ENCODE data around the gene PRSS38.

PRSS38 gene

DNA sequence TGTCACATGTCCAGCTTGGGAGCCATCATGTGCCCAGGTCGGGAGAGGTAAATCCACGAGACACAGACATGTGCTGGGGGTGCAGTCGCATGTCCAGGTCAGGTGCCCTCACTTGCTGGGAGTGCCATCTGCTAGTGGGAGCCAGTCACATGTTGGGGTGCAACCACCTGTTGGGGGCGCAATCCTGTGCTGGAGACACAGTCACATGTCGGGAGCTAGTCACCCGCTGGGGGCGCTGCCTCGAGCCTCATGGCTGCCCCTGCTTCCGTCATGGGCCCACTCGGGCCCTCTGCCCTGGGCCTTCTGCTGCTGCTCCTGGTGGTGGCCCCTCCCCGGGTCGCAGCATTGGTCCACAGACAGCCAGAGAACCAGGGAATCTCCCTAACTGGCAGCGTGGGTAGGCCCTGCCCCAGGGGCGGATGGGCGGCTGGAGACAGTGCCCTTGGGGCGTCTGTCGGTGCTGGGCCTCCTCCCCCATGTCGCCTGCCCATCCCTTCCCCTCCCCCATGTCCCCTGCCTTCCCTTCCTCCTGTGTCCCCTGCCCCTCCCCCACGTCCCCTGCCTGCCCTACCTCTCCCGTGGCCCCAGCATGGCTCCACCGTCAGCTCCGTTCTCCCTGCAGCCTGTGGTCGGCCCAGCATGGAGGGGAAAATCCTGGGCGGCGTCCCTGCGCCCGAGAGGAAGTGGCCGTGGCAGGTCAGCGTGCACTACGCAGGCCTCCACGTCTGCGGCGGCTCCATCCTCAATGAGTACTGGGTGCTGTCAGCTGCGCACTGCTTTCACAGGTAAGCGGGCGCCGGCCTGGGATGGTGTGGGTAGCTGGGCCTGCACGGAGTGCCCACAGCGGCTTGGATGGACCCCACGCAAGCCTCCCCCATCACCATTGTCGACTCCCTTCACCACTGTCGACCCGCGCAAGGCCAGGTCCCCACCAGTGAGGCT lies at the start of gene PRSS38:
Gene PRSS38 (plus strand): TSS at position 208 of the 942 bp plus-strand sequence. CDS start 42 bp downstream, at position 250.
- TF ChIP-seq, protein P1, sequence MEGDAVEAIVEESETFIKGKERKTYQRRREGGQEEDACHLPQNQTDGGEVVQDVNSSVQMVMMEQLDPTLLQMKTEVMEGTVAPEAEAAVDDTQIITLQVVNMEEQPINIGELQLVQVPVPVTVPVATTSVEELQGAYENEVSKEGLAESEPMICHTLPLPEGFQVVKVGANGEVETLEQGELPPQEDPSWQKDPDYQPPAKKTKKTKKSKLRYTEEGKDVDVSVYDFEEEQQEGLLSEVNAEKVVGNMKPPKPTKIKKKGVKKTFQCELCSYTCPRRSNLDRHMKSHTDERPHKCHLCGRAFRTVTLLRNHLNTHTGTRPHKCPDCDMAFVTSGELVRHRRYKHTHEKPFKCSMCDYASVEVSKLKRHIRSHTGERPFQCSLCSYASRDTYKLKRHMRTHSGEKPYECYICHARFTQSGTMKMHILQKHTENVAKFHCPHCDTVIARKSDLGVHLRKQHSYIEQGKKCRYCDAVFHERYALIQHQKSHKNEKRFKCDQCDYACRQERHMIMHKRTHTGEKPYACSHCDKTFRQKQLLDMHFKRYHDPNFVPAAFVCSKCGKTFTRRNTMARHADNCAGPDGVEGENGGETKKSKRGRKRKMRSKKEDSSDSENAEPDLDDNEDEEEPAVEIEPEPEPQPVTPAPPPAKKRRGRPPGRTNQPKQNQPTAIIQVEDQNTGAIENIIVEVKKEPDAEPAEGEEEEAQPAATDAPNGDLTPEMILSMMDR (IDR thresholded peaks at IDR 0.05; ENCODE audit: low read depth, low read length, missing control alignments), result no peak
- DNase-seq (ENCODE audit: low read depth), result no peak
- no peak within 1 kb of the TSS for H3K4me3 ChIP-seq (ENCODE audit: low read depth, low read length)

DNA sequence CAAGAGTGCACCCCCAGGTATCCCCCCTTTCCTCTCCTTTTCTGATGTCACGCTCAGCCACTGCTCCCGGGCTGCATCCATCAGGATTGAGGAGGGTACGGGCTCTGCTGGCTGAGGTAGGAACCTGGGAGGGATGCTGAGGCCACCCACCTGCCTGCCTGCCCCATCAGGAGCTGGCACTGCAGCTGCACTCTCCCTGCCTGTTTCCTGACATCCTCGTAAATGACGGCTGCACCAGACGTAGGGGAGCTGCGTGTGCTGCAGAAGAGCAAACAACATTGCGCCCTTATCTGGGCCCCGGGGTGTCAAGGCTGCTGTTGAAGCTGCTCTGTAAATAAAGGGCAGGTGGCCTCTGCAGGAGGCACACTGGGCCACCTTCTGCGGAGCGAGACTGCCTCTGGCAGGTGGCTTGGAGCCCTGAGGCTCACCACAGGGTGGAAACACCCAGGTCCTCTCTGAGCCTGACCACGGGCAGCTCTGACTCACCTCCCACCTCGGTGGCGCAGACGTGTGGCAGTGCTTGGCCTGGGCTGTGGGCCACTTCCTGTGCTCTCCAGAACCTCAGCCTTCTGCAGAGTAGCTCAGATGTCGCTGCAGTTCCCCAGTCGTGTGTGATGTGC lies 49.4 kb upstream of the PRSS38 start:
- DNase-seq (ENCODE audit: low read depth), result no peak
- TF ChIP-seq, protein P1 (IDR thresholded peaks at IDR 0.05; ENCODE audit: low read depth, low read length, missing control alignments), result no peak
- no peak overlapping the region for H3K4me3 ChIP-seq (ENCODE audit: low read depth, low read length)

DNA sequence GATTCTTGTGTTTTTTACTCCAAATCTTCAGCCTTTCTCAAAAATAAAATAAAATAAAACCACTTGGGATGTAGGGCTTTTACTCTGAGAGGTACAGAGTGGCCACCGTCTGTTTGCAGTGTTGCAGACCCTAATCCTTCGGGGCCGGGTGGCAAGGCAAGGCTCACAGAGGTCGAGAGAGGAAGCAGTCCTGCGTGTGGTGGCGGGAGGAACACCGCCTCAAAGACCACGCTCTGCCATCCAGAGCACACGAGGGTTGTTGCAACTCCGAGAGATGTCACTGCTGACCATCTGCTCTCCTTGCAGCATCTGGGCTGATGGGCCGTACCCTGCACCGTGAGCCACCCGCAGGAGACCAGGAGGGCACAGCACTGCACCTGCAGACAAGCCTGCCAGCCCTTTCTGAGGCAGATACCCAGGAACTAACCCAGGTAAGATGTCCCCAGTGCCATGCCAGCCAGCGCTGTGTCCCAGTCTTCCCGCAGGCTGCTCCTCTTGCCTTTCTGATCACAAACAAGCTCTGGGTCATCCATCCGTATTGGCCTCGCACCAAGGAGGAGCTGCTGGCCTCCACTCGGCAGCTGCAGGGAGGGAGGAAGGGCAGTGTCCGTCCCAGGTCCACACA lies 48.7 kb upstream of the PRSS38 start:
- TF ChIP-seq, protein P1 (IDR thresholded peaks at IDR 0.05; ENCODE audit: low read depth, low read length, missing control alignments), result no peak
- H3K4me3 ChIP-seq (ENCODE audit: low read depth, low read length), result no peak overlapping the region
- DNase-seq (ENCODE audit: low read depth), result no peak

DNA sequence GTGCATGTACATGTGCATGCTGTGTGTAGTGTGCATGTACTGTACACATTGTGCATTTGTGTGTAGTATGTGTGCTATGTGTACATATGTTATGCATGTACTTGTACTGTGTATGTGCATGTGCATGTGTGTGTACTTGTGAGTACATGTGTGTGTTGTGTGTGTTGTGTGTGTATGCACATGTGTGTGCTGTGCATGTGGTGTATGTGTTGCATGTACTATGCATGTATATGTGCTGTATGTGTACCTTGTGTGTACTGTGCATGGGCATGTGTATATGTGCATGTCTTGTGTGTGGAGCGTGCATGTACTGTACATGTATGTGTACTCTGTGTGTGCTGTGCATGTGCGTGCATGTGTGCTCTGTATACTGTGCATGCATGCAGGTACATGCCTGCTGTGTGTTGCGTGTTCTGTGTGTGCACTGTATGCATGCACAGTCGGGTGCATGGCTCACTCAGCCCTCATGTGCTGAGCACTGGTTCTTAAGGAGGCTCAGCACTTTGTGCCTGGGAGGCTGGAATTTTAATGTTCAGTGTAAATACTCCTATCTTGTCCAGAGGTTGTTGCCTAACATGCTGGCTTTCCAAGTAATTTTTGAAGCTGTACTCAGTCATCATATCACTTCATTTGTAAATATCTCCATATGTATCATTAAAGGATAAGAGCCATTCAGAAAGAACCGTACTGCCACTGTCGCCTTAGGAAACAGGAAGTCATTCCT lies 47.9 kb upstream of the PRSS38 start:
- H3K4me3 ChIP-seq (ENCODE audit: low read depth, low read length), result no peak overlapping the region
- no peak for DNase-seq (ENCODE audit: low read depth)
- TF ChIP-seq, protein P1 (IDR thresholded peaks at IDR 0.05; ENCODE audit: low read depth, low read length, missing control alignments), result no peak

DNA sequence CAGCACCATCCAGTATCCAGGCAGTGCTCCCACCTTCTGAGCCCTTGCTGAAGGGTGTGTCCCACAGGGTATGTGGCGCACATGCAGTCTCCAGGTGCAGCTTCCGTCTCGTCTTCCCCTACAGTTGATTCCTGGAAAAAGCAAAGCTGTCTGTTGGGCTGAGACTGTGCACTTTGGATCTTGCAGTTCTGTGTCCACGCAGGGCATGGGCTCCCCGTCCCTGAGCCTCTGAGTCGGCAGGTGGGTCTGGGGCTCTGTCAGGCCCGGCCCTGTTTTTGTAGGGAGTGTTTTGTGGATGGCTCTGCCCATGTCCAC lies 47.4 kb upstream of the PRSS38 start:
- TF ChIP-seq, protein P1 (IDR thresholded peaks at IDR 0.05; ENCODE audit: low read depth, low read length, missing control alignments), result no peak
- no peak for DNase-seq (ENCODE audit: low read depth)

DNA sequence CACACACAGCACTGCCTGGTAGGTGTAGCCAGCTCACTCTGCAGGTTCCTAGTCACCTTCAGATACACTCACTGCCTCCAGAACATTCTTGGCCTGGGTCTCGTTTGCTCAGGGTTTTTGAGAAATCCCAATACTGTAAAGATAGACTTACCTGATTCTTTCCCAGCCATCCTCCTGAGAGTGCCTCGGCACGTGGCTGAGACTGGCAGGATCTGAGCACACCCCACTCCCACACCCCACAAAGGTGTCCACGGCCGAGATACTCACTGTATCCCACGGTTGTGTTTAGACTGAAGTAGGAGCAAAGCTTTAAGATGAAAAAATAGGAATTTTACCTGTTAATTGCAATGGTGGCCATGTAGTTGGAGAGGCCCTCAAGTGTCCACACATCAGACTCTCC lies 46.8 kb upstream of the PRSS38 start:
- no peak for DNase-seq (ENCODE audit: low read depth)
- no peak overlapping the region for H3K4me3 ChIP-seq (ENCODE audit: low read depth, low read length)
- TF ChIP-seq, protein P1 (IDR thresholded peaks at IDR 0.05; ENCODE audit: low read depth, low read length, missing control alignments), result no peak

More for the DNA sequence above, 47.4 kb upstream of the PRSS38 start:
- H3K4me3 ChIP-seq (ENCODE audit: low read depth, low read length), result no peak overlapping the region

Measured in GM12864 (cell line).